Hematopoietic multipotent progenitor cell (in vitro differentiated cells): ENCODE measurements around the gene CDC42BPA. TPM values are rescaled to one million over a fixed set of nuclear protein-coding genes. Genes with fewer than 3 reads are reported as not detected.
A peak's percentile ranks its signal among the peaks of the same experiment; 100 is the strongest.
"Not testable (repeated sequence)": the region's sequence is repeated elsewhere in the genome, so short reads cannot be mapped to it uniquely, and the experiment has no call there.

Source experiments
- DNase-seq, 3 donors: peaks; one replicate each; pipeline ENCODE4 v3.0.0-alpha.2; 2011 to 2015; ENCODE audit warnings: low read depth in 2 of 3, low spot score in 2 of 3
- total RNA-seq: library from RNA; depleted of rRNA; stranded (reverse); fragments of >200 nt; gene quantifications from one replicate; pipeline ENCODE4 v1.2.3, GENCODE V29; 2012

CDC42BPA gene, protein sequence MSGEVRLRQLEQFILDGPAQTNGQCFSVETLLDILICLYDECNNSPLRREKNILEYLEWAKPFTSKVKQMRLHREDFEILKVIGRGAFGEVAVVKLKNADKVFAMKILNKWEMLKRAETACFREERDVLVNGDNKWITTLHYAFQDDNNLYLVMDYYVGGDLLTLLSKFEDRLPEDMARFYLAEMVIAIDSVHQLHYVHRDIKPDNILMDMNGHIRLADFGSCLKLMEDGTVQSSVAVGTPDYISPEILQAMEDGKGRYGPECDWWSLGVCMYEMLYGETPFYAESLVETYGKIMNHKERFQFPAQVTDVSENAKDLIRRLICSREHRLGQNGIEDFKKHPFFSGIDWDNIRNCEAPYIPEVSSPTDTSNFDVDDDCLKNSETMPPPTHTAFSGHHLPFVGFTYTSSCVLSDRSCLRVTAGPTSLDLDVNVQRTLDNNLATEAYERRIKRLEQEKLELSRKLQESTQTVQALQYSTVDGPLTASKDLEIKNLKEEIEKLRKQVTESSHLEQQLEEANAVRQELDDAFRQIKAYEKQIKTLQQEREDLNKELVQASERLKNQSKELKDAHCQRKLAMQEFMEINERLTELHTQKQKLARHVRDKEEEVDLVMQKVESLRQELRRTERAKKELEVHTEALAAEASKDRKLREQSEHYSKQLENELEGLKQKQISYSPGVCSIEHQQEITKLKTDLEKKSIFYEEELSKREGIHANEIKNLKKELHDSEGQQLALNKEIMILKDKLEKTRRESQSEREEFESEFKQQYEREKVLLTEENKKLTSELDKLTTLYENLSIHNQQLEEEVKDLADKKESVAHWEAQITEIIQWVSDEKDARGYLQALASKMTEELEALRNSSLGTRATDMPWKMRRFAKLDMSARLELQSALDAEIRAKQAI (N-terminal part only)
- 10.2 TPM for total RNA-seq

DNA sequence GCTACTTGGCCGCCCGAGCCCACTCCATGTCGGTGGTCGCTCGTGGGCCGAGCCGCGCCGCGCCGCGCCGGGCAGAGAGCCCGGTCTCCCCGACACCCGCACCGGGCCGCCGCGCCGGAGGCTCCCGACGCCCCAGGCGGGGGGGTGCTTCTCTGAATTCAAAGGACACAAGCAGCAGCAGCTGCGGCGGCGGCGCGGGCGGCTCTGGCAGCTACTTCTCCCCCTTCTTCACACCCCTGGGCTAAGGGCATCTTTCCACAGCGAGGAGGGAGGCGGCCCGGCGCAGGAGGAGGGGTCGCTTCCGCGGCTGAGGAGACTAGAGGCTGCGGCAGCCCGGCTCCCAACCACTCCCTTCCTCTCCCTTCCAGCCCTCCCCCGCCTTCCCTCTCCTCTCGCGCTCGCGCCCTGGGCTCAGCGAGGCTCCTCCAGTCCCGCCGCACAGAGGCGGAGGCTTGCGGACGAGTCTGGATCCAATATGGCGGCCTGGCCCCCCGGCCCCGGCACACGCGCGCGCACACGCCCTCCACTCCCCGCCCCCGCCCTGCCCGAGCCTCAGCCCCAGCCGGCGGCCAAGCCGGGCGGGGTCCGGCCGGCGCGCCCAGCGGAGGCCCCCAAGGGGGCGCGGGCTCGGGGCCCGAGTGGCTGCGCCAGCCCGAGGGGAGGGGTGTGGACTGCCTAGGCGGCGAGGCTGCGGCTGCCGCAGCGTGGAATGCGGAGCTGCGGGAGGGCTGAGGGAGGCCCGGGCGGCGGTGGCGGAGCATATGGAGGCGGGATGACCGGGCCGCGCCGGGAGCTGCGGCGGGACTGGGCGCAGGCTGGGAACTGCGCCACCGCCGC is at the start of gene CDC42BPA:
TSS of gene CDC42BPA (minus strand) at position 477 of the 837 bp plus-strand sequence. CDS start 1,310 bp downstream, outside the sequence.
- DNase-seq, result peak in 2 of 3 donors; percentile 74 to 75

DNA sequence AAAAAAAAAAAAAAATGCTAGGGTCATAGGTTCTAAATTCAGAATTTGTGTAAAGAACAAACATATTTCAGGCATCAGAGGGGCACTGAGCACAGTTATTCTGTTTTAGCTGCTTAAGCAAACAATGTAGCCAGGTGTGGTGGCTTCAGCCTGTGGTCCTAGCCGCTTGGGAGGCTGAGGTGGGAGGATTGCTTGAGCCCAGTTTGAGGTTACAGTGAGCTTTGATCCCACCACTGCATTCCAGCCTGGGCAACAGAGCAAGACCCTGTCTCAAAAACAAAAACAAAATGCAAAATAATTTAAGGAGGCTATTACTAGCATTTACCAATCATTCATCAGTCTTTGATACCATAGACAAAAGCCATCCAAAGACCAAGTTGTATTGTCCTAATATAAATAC is 49.7 kb upstream of the CDC42BPA start:
- DNase-seq, result no peak

DNA sequence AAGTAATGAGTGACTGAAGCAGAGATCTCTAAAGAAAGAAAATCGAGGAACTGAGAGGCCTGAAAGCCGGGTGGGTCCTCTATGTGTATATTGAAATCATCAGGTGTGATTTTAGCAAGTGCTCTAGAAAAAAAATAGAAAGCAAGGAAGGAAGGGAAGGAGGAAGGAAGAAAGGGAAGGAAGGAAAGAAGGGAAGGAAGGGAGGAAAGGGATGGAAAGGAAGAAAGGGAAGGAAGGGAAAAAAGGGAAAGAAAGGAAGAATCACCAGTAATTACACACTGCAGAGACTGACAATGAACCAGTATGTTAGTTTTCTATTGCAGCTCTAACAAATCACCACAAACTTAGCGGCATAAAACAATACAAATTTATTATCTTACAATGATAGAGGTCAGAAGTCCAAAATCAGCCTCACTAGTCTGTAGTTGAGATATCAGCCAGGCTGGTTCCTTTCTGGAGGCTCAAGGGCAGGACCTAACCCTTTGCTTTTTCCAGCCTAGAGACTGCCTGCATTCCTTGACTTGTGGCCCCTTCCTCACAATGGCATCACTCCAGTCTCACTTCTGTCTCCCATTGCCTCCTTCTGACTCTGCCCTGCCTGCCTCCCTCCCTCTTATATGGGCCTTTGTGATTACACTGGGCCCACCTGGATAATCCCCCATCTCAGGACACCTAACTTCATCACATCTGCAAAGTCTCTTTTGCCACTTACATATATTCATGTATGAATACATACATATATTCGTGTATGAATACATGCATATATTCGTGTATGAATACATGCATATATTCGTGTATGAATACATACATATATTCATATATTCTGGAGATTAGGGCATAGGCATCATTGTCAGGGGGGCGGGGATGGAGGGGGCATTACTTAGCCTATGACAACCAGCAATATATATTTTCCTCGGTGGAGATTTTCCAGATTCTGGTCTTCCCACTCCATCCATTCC is 47.5 kb upstream of the CDC42BPA start:
- no peak for DNase-seq

DNA sequence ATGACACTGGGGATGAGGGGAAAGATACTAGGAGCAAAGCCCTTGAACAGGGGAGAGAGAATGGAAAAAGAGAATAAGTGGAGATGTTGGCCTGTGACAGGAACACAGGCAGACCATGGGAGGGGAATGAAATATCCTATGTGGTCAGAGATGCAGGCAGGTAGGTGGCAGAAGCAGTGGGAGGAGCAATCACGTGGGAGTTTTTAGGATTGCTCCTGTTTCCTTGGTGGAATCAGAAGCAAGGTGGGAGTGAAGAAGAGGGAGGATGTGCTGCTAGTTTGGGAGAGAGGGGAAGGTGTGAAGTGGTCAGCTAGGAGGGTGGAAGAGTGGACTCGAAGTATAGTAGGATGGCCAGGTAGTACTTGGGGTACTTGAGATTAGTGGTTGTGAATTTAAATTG is 46.4 kb upstream of the CDC42BPA start:
- no peak for DNase-seq

DNA sequence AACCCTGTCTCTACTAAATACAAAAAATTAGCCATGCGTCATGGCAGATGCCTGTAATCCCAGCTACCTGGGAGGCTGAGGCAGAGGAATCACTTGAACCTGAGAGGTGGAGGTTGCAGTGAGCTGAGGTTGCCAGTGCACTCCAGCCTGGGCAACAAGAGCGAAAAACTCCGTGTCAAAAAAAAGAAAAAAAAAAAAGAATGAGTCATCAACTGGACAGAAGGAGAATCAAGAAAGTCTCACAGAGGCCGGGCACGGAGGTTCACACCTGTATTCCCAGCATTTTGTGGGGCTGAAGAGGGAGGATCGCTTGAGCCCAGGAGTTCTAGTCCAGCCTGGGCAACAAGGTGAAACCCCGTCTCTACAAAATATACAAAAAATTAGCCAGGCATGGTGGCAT is 45.5 kb upstream of the CDC42BPA start:
- no peak for DNase-seq

DNA sequence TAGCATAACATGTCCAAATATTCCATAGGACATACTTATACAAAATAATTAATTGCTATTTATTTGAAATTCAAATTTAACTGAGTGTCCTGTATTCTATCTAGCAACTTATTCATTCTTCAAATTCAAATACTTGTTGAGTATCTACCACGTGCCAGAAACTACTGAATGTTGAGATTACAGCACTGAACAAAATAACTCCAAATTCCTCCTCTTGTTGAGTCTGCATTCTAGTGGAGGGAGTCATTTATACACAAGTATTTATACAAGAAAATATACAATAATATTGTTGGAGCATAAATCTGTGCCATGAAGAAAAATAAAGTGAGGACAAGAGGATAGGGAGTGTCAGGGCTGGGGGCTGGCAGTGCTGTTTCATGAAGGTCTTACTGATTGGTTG is 43.7 kb upstream of the CDC42BPA start:
- no peak for DNase-seq

DNA sequence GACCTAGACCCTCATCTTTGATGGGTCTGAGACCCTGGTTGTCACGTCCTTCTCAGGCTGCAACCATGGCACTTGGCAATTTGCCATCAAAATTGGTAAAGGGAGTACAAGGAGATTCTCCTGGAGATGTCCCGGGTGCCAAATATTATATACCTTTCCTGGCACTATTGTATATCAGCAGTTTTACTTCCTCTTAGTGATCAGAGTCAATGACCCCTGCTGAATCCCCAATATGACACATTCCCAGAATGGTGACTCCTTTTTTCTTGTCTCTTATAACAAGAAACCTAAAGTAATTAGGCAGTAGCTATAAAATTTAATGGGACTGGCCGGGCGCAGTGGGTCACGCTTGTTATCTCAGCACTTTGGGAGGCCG is 39.6 kb upstream of the CDC42BPA start:
- no peak for DNase-seq

DNA sequence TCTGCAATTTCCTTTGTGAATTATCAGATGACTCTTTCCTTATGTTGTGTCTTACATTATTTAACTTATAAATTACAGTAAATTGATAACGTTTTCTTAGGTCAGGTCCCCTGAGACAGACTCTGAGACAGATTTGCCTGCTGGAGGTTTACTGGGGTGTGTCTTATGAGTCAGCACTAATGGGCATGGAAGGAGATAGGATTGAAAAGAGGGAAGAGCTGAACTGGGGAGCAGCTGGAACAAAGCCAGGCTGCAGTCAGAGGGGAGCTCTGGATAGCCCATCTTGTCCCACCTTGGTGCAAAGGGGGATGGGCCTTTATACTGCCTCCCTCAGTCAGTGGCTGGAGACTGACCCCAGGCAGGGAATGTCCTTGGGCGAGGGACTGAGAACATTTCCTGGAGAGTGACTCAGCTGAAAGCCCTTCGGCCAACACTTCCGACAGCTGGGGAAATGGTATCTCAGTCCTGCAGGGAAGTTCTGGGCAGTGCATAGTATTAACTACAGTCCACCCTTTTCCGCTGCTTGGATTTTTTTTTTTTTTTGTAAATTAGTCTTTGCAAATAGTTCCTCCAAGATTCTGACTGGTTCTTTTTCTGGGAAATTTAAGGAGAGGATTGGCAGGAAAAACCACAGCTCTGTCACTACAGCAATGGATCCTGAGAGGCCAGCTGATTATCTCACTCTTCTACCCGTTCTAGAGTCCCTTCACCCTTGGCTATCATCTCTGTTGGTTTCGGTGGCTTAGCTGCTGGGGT is 39.1 kb upstream of the CDC42BPA start:
- no peak for DNase-seq

DNA sequence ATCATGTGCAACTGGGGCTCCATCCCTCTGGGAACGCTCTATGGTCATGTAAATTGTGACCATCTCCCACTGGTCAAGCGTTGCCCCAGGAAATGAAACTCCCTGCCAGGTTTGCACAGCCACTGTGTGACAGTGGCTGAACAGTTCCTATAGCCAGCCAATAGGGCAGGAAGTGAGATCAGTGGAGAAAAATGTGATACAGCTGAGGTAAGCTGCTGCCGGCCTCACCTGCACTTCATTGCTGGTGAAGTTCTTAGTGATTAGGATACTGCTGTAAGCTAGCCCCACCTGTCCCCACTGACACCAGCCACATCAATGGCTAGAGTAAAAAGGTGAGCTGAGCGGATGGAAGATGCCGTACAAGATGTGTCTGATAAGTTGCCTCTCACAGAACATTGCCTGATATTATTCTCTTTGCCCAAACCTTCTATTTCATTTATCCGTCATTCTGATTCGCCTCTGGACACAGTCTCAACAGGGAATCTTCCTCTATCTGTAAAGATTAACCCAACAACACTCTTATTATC is 38.4 kb upstream of the CDC42BPA start:
- DNase-seq, result no peak

DNA sequence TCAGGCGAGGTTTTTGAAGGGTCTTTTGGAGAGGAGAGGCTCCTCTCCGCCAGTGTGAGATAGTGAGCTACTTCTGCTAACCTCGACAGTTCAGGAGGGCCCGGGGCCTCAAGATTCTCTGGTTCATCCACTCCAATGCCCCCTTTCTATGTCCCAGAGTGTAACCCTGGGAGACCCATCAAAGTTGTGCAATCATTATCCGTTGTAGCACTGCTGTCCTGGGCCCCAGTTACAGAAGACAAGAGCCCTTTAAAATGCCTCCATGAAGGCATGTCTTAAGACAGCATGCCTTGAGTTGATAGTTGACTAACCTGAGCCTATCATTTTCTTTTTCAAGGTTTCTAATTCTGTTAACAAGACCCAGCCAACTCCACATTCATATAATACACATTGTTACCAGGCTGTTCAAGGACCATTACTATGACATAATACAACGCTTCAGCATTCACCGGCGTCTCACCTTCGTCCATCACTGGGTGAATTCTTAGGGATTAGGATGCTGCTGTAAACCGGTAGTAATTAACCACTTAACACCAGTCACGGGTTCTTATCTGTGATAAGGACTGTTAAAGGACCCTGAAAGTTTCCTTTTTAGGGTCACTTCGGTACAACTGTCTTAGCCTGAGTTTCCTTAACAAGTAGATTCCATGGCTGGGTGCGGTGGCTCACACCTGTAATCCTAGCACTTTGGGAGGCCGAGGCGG is 37.4 kb upstream of the CDC42BPA start:
- no peak for DNase-seq

DNA sequence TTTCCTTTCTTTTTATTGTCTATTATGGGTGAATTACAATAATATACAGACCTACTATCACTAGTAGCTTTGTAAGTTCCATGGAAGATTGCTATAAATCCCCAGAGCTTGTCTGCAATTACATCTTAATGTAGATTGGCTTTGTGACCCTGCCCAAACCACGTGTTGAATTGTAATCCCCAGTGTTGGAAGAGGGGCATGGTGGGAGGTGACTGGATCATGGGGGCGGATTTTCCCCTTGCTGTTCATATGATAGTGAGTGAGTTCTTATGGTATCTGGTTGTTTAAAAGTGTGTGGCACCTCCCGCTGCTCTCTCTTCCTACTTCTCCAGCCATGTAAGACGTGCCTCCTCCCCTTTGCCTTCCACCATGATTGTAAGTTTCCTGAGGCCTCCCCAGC is 34.9 kb upstream of the CDC42BPA start:
- DNase-seq, result no peak

DNA sequence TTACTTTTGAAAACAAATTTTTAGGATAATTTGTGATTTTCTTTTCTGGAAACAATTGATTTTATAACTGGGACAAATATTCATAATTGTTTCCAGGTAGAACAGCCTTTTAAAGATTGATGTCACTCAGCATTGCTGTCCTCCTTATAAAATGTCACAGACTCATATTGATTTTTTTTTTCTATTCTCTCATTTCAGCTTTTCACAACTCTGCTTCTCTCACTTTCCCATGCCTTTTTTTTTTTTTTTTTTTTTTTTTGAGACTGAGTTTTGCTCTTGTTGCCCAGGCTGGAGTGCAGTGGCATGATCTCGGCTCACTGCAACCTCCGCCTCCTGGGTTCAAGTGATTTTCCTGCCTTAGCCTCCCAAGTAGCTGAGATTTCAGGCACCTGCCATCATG is 33.9 kb upstream of the CDC42BPA start:
- DNase-seq, result not testable (repeated sequence)

DNA sequence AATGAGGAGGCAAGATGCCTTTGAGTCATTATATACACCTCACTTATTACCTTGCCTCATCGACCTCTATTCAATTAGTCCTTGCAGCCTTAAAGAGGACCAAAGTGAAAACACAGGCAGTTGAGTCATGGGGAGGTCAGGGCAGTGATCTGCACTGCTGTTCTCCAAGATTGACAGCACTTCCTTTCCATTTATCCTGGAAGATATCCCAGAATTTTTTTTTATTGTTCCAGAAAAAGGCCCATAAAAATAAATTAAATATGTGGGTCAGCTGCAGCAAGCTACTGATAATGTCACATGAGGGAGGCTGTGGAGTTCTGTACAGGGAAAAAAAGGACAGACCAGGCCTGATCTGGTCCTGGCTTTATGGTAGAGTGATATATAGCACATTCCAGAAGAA is 33.2 kb upstream of the CDC42BPA start:
- DNase-seq, result no peak

DNA sequence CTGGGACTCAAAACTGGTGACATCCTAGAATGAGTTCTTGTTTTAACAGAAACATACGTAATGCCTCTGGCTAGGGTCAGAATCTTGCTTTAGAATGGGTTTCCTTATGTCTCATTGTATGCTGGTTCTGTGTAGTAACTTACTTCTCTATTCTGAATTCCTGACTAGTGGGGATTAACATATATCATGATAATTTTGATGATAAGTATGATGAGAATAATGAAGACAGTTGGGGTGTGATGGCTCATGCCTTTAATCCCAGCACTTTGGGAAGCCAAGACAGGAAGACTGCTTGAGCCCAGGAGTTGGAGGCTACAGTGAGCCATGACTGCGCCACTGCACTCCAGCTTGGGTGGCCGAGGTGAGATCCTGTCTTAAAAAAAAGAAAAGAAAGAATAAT is 31.7 kb upstream of the CDC42BPA start:
- no peak for DNase-seq

DNA sequence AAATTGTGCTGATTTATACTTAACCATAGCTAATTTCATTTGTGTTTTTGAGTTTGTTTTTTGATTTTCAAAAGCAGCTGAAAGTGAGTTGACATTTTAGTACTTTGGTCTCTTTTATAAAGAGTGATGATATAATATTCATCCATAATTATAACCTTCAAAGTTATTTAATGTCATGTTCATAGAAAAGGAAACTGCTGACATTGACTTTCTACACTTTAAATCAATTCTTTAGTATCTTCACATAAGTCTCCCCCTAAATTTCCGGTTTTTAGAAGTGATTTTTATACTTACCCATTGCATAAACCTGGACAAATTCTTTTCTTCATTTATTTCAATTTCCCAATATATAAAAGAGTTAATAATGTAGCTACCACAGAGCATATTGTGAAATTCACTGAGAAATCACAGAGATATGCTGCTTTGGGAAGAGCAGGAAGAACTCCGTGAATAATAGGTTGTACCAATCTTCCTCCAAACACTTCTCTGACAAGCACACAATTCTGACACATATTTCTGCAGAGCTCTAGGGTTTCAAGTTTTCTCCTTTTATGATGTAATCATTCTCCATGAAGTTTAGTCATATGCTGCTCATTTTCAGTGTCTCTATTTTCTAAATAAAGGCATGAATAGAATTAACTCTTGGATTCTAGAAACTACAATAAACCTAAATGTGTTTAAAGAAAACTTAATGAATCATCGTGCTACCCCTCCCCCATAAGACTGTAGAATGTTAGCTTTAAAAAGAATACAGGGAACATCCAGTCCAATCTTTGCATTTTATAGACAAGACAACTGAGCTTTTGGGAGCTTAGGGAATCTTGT is 25.6 kb upstream of the CDC42BPA start:
- DNase-seq, result no peak

DNA sequence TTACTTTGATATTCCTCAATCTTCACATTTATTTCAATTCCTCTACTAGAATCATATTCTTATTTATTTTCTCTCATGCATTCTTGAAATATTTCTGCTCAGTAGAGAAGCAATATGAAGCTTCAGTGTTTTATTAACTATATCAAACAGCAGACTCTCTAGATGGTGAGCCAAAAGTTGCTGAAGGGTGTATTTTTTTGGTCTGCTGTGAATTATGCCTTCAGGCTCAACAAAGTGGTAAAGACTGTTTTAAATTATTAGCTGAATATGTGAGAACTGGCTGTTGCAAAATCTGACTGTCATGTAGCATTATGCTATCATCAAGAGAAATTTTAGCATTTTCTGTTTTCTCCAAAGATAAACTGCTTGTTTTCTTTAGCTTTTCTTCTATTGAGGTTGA is 24.9 kb upstream of the CDC42BPA start:
- DNase-seq, result no peak

DNA sequence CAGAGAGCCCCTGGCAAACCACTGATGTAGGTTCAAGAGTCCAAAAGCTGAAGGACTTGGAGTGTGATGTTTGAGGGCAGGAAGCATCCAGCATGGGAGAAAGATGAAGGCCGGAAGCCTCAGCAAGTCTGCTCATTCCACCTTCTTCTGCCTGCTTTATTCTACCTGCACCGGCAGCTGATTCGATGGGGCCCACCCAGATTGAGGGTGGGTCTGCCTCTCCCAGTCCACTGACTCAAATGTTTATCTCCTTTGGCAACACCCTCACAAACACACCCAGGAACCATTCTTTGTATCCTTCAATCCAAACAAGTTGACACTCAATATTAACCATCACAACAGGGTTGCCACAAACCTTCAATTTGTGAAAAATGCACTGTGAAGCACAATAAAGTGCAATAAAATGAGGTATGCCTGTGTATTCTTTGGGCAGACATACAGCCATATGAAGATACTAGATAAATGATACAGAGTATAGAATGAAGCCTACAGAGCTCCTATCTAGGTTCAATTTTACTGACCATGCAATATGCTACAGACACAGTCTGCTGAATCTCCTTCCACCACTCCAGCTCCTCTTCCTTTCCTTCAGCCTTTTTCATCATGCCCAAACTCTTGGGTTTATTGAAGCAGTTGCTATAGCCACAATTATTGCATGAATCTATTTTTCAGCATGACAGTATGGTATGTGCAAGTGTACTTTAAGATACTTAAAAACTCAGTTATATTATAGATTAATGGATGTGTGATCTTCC is 24.0 kb upstream of the CDC42BPA start:
- no peak for DNase-seq
